Activated naive CD4-positive, alpha-beta T cell treated with anti-CD3 and anti-CD28 coated beads, Interleukin-2, amount 10 ng/mL, durations not matched to agents 7 days and 5 days (primary cell): Measurements from ENCODE around the gene CCT3.

Experiments
- CTCF ChIA-PET: fragments of 350-600 bp; sonication (Branson Sonifier 250); formaldehyde crosslinking; loops from one replicate; lab custom pipeline; 2021; ENCODE audit warnings: antibody characterized with exemption; lab: Charles Lee
- DNase-seq: peaks from one replicate; pipeline ENCODE4 v3.0.0-alpha.2; 2020
- H3K27ac Mint-ChIP-seq: one replicate; pipeline ENCODE4 v1.8.0; 2021; ENCODE audit warnings: mild to moderate bottlenecking, moderate library complexity, mixed read lengths
- H3K27me3 Mint-ChIP-seq: one replicate; pipeline ENCODE4 v1.8.0; 2021; ENCODE audit warnings: mild to moderate bottlenecking, mixed read lengths
- H3K36me3 Mint-ChIP-seq: one replicate; pipeline ENCODE4 v1.8.0; 2021; ENCODE audit warnings: mixed read lengths
- H3K4me1 Mint-ChIP-seq: one replicate; pipeline ENCODE4 v1.8.0; 2021; ENCODE audit warnings: mixed read lengths
- H3K4me3 Mint-ChIP-seq: one replicate; pipeline ENCODE4 v1.8.0; 2021; ENCODE audit warnings: mild to moderate bottlenecking, moderate library complexity, mixed read lengths
- H3K9me3 Mint-ChIP-seq: one replicate; pipeline ENCODE4 v1.8.0; 2021; ENCODE audit warnings: mixed read lengths

The CCT3 gene

GRCh38 chr1:156291226-156292061, 46.6 kb downstream of the CCT3 start:
- no peaks in the 10 kb centered on the region for H3K27me3 Mint-ChIP-seq

GRCh38 chr1:156289857-156290256, 48.2 kb downstream of the CCT3 start:
- CTCF ChIA-PET: no interaction called here
- Mint-ChIP-seq H3K4me1 (peaks cover 10% of the 10 kb centered on the region), H3K27ac (no peak overlapping the region), H3K27me3 (no peaks in the 10 kb centered on the region), H3K4me3 (no peak overlapping the region), H3K9me3 (no peaks in the 10 kb centered on the region), H3K36me3 (peaks cover 14% of the 10 kb centered on the region)
- no peak for DNase-seq

More at GRCh38 chr1:156291226-156292061, 46.6 kb downstream of the CCT3 start:
- no peak for DNase-seq
- CTCF ChIA-PET: interaction anchor here (1.2 kb wide), 1 partner anchor 28 kb away, joined by 3 read pairs; no protein-coding TSS in a partner anchor
- Mint-ChIP-seq H3K4me1 (peaks cover 20% of the 10 kb centered on the region), H3K4me3 (no peak overlapping the region), H3K9me3 (no peaks in the 10 kb centered on the region), H3K27ac (no peak overlapping the region), H3K36me3 (peaks cover 11% of the 10 kb centered on the region)

GRCh38 chr1:156286061-156286460, 52.0 kb downstream of the CCT3 start:
- Mint-ChIP-seq H3K27me3 (no peaks in the 10 kb centered on the region), H3K9me3 (no peaks in the 10 kb centered on the region), H3K36me3 (peaks cover 11% of the 10 kb centered on the region), H3K27ac (peak overlapping the region; percentile 42), H3K4me3 (no peak overlapping the region), H3K4me1 (peaks cover 27% of the 10 kb centered on the region)
- DNase-seq: no peak
- CTCF ChIA-PET: interaction anchor here (1.4 kb wide), 1 partner anchor 145 kb away, joined by 3 read pairs; no protein-coding TSS in a partner anchor

GRCh38 chr1:156285437-156285836, 52.7 kb downstream of the CCT3 start:
- Mint-ChIP-seq H3K4me1 (peaks cover 33% of the 10 kb centered on the region), H3K36me3 (peaks cover 11% of the 10 kb centered on the region), H3K4me3 (no peak overlapping the region), H3K27ac (no peak overlapping the region), H3K9me3 (no peaks in the 10 kb centered on the region), H3K27me3 (no peaks in the 10 kb centered on the region)
- CTCF ChIA-PET: no interaction called here
- no peak for DNase-seq

- DNase-seq: no peak
- H3K4me1 Mint-ChIP-seq: peaks cover 39% of the 10 kb centered on the region
- H3K27me3 Mint-ChIP-seq: no peaks in the 10 kb centered on the region
- H3K4me3 Mint-ChIP-seq: no peak overlapping the region
- CTCF ChIA-PET: interaction anchor here (1.4 kb wide), 1 partner anchor 34 kb away, joined by 4 read pairs; no protein-coding TSS in a partner anchor
- no peak overlapping the region for H3K27ac Mint-ChIP-seq
- H3K9me3 Mint-ChIP-seq: no peaks in the 10 kb centered on the region
- peaks cover 11% of the 10 kb centered on the region for H3K36me3 Mint-ChIP-seq
These were observed 53.3 kb downstream of the CCT3 start for GRCh38 chr1:156284757-156285156.

GRCh38 chr1:156284112-156284511, 54.0 kb downstream of the CCT3 start, which contains the start of gene TMEM79:
Gene TMEM79 (plus strand): TSS chr1:156284325. CDS start chr1:156285227, 902 bp downstream.
- no peaks in the 10 kb centered on the region for H3K27me3 Mint-ChIP-seq
- peaks cover 8% of the 10 kb centered on the region for H3K36me3 Mint-ChIP-seq
- H3K27ac Mint-ChIP-seq: peak within 1 kb of the TSS; percentile 88
- no peaks in the 10 kb centered on the region for H3K9me3 Mint-ChIP-seq
- no peak for DNase-seq
- CTCF ChIA-PET: interaction anchor here (1.2 to 1.8 kb wide), 4 partner anchors 10 to 187 kb away, joined by 3 to 6 read pairs (median 4); no protein-coding TSS in a partner anchor
- H3K4me3 Mint-ChIP-seq: peak within 1 kb of the TSS; percentile 82
- H3K4me1 Mint-ChIP-seq: peaks cover 39% of the 10 kb centered on the region

GRCh38 chr1:156283521-156283920, 54.6 kb downstream of the CCT3 start:
- Mint-ChIP-seq H3K27ac (peak overlapping the region; percentile 47), H3K27me3 (no peaks in the 10 kb centered on the region), H3K4me3 (peak overlapping the region; percentile 82), H3K36me3 (peaks cover 8% of the 10 kb centered on the region), H3K4me1 (peaks cover 39% of the 10 kb centered on the region), H3K9me3 (no peaks in the 10 kb centered on the region)
- no peak for DNase-seq
- CTCF ChIA-PET: interaction anchor here (1.2 to 1.8 kb wide), 4 partner anchors 10 to 187 kb away, joined by 3 to 6 read pairs (median 4); no protein-coding TSS in a partner anchor

GRCh38 chr1:156282479-156283222, 55.4 kb downstream of the CCT3 start, which contains the start of gene SMG5:
Gene SMG5 (minus strand): TSS chr1:156282825. CDS start chr1:156282680, 145 bp downstream.
- peak; percentile 98 for DNase-seq
- no peaks in the 10 kb centered on the region for H3K27me3 Mint-ChIP-seq
- peaks cover 16% of the 10 kb centered on the region for H3K36me3 Mint-ChIP-seq
- H3K4me3 Mint-ChIP-seq: peak within 1 kb of the TSS; percentile 82
- CTCF ChIA-PET: interaction anchor here (0.7 to 3.5 kb wide), 6 partner anchors 11 to 186 kb away, joined by 3 to 11 read pairs (median 4); no protein-coding TSS in a partner anchor
- peaks cover 39% of the 10 kb centered on the region for H3K4me1 Mint-ChIP-seq
- H3K9me3 Mint-ChIP-seq: no peaks in the 10 kb centered on the region
- peak within 1 kb of the TSS; percentile 88 for H3K27ac Mint-ChIP-seq

- no peak for DNase-seq
- CTCF ChIA-PET: interaction anchor here (0.8 to 3.5 kb wide), 8 partner anchors 16 to 420 kb away, joined by 3 to 11 read pairs (median 4); no protein-coding TSS in a partner anchor
- H3K9me3 Mint-ChIP-seq: no peaks in the 10 kb centered on the region
- H3K4me1 Mint-ChIP-seq: peaks cover 39% of the 10 kb centered on the region
- peak overlapping the region; percentile 88 for H3K27ac Mint-ChIP-seq
- no peaks in the 10 kb centered on the region for H3K27me3 Mint-ChIP-seq
- peak overlapping the region; percentile 82 for H3K4me3 Mint-ChIP-seq
- peaks cover 23% of the 10 kb centered on the region for H3K36me3 Mint-ChIP-seq
These were observed 56.2 kb downstream of the CCT3 start for GRCh38 chr1:156281693-156282478.

GRCh38 chr1:156281281-156281680, 56.8 kb downstream of the CCT3 start:
- Mint-ChIP-seq H3K27ac (peak overlapping the region; percentile 88), H3K4me3 (peak overlapping the region; percentile 82), H3K36me3 (peaks cover 27% of the 10 kb centered on the region), H3K27me3 (no peaks in the 10 kb centered on the region), H3K9me3 (no peaks in the 10 kb centered on the region), H3K4me1 (peaks cover 39% of the 10 kb centered on the region)
- CTCF ChIA-PET: interaction anchor here (0.8 to 3.5 kb wide), 9 partner anchors 14 to 419 kb away, joined by 3 to 11 read pairs (median 3); partner anchors contain the start of gene GLMP
- peak; percentile 51 for DNase-seq

GRCh38 chr1:156279837-156280236, 58.3 kb downstream of the CCT3 start:
- DNase-seq: no peak
- H3K27ac Mint-ChIP-seq: no peak overlapping the region
- H3K27me3 Mint-ChIP-seq: no peaks in the 10 kb centered on the region
- peak overlapping the region; percentile 52 for H3K4me3 Mint-ChIP-seq
- no peaks in the 10 kb centered on the region for H3K9me3 Mint-ChIP-seq
- H3K4me1 Mint-ChIP-seq: peaks cover 37% of the 10 kb centered on the region
- H3K36me3 Mint-ChIP-seq: peaks cover 30% of the 10 kb centered on the region
- CTCF ChIA-PET: interaction anchor here (1.1 to 3.5 kb wide), 6 partner anchors 15 to 189 kb away, joined by 3 to 11 read pairs (median 4); partner anchors contain the start of gene GLMP

GRCh38 chr1:156276966-156277381, 61.1 kb downstream of the CCT3 start:
- Mint-ChIP-seq H3K27me3 (no peaks in the 10 kb centered on the region), H3K27ac (no peak overlapping the region), H3K36me3 (peaks cover 49% of the 10 kb centered on the region), H3K9me3 (no peaks in the 10 kb centered on the region), H3K4me1 (peaks cover 19% of the 10 kb centered on the region), H3K4me3 (no peak overlapping the region)
- CTCF ChIA-PET: no interaction called here
- DNase-seq: no peak

- H3K9me3 Mint-ChIP-seq: no peaks in the 10 kb centered on the region
- CTCF ChIA-PET: no interaction called here
- H3K4me3 Mint-ChIP-seq: no peak overlapping the region
- H3K27me3 Mint-ChIP-seq: no peaks in the 10 kb centered on the region
- peaks cover 52% of the 10 kb centered on the region for H3K36me3 Mint-ChIP-seq
- DNase-seq: no peak
- H3K4me1 Mint-ChIP-seq: peaks cover 17% of the 10 kb centered on the region
- H3K27ac Mint-ChIP-seq: no peak overlapping the region
These were observed 61.6 kb downstream of the CCT3 start for GRCh38 chr1:156276532-156276931.
